Measurements from ENCODE around the gene SLC22A31.

The SLC22A31 gene

DNA sequence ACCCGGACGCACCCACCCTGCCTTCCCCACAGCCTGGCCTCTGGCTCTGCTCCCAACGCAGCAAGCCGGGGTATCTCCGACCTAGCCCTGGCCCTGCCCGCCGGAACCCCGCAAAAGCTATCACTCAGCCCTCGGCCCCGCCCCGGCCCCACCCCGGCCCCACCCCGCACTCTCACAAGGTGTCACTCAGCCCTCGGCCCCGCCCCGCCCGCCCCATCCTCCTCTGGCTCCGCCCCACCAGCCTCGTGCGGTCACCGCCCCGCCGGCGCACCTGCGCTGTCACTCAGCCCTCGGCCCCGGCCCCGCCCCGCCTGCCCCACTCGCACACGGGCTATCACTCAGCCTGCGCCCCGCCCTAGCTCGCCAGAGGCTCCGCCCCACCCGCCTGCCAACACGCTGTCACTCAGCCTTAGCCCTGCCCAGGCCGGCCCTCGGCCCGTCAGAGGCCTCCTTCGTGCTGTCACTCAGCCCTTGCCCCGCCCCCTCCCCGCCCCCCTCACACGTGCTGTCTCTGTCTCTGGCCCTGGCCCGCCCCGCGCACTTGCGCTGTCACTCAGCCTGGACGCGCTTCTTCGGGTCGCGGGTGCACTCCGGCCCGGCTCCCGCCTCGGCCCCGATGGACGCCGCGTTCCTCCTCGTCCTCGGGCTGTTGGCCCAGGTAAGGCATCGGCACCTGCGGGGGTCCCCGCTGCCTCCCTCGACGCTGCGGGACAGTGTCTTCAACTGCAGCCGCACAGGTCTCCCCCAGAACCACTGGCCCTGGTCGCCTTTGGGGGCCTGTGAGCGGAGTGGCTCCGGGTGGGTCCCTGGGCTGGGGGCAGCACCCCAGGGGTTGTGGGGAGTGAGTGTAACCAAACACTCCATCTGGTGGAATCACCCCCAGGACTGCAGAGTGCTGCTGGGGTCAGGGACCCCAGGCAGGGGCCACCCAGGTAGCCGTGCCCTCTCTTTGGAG is 28.8 kb downstream of the SLC22A31 start, which contains the start of gene CDH15:
Gene CDH15 (plus strand): TSS at position 533 of the 955 bp plus-strand sequence. CDS start 84 bp downstream, at position 617.
- DNase-seq (ENCODE audit: low read depth): peak; percentile 97
- no peak within 1 kb of the TSS for H3K4me3 ChIP-seq (ENCODE audit: low read length)
- no peak for TF ChIP-seq CTCF (IDR thresholded peaks at IDR 0.05; ENCODE audit: insufficient read depth, low read depth, low read length, missing control alignments)

GRCh38 chr16:89170346-89171215 is 29.8 kb downstream of the SLC22A31 start:
- no peak for TF ChIP-seq CTCF (IDR thresholded peaks at IDR 0.05; ENCODE audit: insufficient read depth, low read depth, low read length, missing control alignments)
- DNase-seq (ENCODE audit: low read depth): peak; percentile 33
- H3K4me3 ChIP-seq (ENCODE audit: low read length): no peak overlapping the region

GRCh38 chr16:89169778-89170177 is 30.6 kb downstream of the SLC22A31 start:
- no peak for TF ChIP-seq CTCF (IDR thresholded peaks at IDR 0.05; ENCODE audit: insufficient read depth, low read depth, low read length, missing control alignments)
- DNase-seq (ENCODE audit: low read depth): no peak
- no peak overlapping the region for H3K4me3 ChIP-seq (ENCODE audit: low read length)

DNA sequence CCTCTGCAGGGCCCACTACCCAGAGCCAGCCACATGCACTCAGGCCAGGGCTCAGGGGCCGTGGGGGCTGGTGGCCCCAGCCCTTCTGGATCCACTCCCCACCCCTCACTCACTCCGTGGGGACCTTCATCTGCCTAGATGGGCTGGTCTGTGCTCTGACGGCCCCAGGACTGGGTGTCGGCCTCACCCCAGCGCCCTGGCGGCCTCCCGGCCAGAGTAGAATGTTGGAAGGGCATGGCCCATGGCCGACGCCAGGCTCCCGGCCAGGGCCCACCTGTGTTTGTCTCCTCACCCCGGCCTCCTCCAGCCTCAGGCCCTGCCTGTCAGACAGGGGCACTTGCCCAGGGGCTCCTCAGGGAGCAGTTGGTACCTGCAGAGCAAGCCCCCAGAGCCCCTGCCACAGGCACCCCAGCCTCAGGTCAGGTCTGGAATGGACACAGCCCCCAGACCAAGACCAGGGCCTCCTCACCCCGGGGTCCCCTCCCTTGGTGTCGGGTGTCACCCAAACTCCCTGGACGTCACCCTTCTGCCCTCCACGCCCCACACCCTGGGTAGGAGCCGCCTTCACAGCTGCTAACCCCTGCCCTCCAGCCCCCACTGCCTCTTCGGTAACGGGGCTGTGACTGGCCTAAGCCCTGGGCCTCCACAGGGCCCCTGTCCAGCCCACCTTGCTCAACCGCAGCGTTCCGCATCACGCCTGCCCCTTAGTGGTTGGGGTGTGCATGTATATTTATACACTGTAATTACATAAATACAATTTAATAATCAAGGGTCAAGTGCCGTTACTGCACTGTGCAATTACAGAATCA is 31.8 kb downstream of the SLC22A31 start:
- peak; percentile 4 for TF ChIP-seq CTCF (IDR thresholded peaks at IDR 0.05; ENCODE audit: insufficient read depth, low read depth, low read length, missing control alignments)
- no peak for DNase-seq (ENCODE audit: low read depth)
- no peak overlapping the region for H3K4me3 ChIP-seq (ENCODE audit: low read length)

GRCh38 chr16:89167425-89167941 is 32.9 kb downstream of the SLC22A31 start:
- H3K4me3 ChIP-seq (ENCODE audit: low read length): no peak overlapping the region
- DNase-seq (ENCODE audit: low read depth): peak; percentile 58
- peak; percentile 78 for TF ChIP-seq CTCF (IDR thresholded peaks at IDR 0.05; ENCODE audit: insufficient read depth, low read depth, low read length, missing control alignments)
